ENCODE data around the gene ETFA.
A peak's percentile ranks its signal among the peaks of the same experiment; 100 is the strongest.

Gene ETFA

DNA sequence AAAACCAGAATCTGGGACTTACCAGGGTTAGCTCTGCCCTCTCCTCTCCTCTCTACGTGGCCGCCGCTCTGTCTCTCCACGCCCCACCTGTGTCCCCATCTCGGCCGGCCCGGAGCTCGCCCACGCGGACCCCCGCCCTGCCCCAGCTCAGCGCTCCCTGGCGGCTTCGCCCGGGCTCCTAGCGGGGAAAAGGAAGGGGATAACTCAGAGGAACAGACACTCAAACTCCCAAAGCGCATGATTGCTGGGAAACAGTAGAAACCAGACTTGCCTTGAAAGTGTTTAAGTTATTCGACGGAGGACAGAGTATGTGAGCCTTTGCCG, 30.8 kb upstream of the ETFA start:
- no peak for DNase-seq (ENCODE audit: low read depth)
- H3K4me3 ChIP-seq (ENCODE audit: low read depth, low read length), result no peak overlapping the region
- TF ChIP-seq POLR2A (IDR thresholded peaks at IDR 0.05; ENCODE audit: extremely low read depth, insufficient read length) (no peak), MYC (IDR thresholded peaks at IDR 0.05; ENCODE audit: low read depth, low read length) (no peak)
- TF ChIP-seq, protein P1, sequence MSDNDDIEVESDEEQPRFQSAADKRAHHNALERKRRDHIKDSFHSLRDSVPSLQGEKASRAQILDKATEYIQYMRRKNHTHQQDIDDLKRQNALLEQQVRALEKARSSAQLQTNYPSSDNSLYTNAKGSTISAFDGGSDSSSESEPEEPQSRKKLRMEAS (IDR thresholded peaks at IDR 0.05; ENCODE audit: low read depth, low read length), result no peak
- TF ChIP-seq, protein P2, sequence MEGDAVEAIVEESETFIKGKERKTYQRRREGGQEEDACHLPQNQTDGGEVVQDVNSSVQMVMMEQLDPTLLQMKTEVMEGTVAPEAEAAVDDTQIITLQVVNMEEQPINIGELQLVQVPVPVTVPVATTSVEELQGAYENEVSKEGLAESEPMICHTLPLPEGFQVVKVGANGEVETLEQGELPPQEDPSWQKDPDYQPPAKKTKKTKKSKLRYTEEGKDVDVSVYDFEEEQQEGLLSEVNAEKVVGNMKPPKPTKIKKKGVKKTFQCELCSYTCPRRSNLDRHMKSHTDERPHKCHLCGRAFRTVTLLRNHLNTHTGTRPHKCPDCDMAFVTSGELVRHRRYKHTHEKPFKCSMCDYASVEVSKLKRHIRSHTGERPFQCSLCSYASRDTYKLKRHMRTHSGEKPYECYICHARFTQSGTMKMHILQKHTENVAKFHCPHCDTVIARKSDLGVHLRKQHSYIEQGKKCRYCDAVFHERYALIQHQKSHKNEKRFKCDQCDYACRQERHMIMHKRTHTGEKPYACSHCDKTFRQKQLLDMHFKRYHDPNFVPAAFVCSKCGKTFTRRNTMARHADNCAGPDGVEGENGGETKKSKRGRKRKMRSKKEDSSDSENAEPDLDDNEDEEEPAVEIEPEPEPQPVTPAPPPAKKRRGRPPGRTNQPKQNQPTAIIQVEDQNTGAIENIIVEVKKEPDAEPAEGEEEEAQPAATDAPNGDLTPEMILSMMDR (IDR thresholded peaks at IDR 0.05; ENCODE audit: low read depth, low read length), result no peak

- H3K4me3 ChIP-seq (ENCODE audit: low read depth, low read length), result no peak overlapping the region
- no peak for DNase-seq (ENCODE audit: low read depth)
- TF ChIP-seq MYC (IDR thresholded peaks at IDR 0.05; ENCODE audit: low read depth, low read length) (no peak), POLR2A (IDR thresholded peaks at IDR 0.05; ENCODE audit: extremely low read depth, insufficient read length) (no peak)
- TF ChIP-seq, protein P1 (IDR thresholded peaks at IDR 0.05; ENCODE audit: low read depth, low read length), result no peak
- TF ChIP-seq, protein P2 (IDR thresholded peaks at IDR 0.05; ENCODE audit: low read depth, low read length), result no peak
Observed at GRCh38 chr15:76341366-76342057, 30.2 kb upstream of the ETFA start.

DNA sequence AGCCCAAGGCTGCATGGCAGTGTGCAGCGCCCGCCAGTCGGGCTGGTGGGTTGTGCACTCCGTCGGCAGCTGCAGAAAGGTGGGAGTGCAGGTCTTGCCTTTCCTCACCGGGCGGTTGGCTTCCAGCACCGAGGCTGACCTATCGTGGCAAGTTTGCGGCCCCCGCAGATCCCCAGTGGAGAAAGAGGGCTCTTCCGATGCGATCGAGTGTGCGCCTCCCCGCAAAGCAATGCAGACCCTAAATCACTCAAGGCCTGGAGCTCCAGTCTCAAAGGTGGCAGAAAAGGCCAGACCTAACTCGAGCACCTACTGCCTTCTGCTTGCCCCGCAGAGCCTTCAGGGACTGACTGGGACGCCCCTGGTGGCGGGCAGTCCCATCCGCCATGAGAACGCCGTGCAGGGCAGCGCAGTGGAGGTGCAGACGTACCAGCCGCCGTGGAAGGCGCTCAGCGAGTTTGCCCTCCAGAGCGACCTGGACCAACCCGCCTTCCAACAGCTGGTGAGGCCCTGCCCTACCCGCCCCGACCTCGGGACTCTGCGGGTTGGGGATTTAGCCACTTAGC, 29.6 kb upstream of the ETFA start:
- H3K4me3 ChIP-seq (ENCODE audit: low read depth, low read length), result no peak overlapping the region
- TF ChIP-seq, protein P2 (IDR thresholded peaks at IDR 0.05; ENCODE audit: low read depth, low read length), result no peak
- TF ChIP-seq MYC (IDR thresholded peaks at IDR 0.05; ENCODE audit: low read depth, low read length) (no peak), POLR2A (IDR thresholded peaks at IDR 0.05; ENCODE audit: extremely low read depth, insufficient read length) (no peak)
- TF ChIP-seq, protein P1 (IDR thresholded peaks at IDR 0.05; ENCODE audit: low read depth, low read length), result no peak
- DNase-seq (ENCODE audit: low read depth), result no peak

DNA sequence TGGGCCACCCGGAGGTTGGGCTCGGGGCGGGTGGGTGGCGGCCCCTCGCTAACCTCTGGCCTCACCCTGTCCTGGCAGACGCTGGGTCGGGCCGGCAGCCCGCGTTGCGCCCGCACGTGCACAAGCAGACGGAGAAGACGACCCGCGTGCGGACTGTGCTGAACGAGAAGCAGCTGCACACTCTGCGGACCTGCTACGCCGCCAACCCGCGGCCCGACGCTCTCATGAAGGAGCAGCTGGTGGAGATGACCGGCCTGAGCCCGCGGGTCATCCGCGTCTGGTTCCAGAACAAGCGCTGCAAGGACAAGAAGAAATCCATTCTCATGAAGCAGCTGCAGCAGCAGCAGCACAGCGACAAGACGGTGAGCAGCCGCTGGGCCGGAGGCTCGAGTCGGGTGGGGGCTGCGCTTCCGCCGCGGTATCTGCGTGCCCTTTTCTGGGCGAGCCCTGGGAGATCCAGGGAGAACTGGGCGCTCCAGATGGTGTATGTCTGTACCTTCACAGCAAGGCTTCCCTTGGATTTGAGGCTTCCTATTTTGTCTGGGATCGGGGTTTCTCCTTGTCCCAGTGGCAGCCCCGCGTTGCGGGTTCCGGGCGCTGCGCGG, 29.0 kb upstream of the ETFA start:
- TF ChIP-seq, protein P1 (IDR thresholded peaks at IDR 0.05; ENCODE audit: low read depth, low read length), result no peak
- no peak for TF ChIP-seq POLR2A (IDR thresholded peaks at IDR 0.05; ENCODE audit: extremely low read depth, insufficient read length)
- TF ChIP-seq, protein P2 (IDR thresholded peaks at IDR 0.05; ENCODE audit: low read depth, low read length), result no peak
- no peak overlapping the region for H3K4me3 ChIP-seq (ENCODE audit: low read depth, low read length)
- no peak for DNase-seq (ENCODE audit: low read depth)

DNA sequence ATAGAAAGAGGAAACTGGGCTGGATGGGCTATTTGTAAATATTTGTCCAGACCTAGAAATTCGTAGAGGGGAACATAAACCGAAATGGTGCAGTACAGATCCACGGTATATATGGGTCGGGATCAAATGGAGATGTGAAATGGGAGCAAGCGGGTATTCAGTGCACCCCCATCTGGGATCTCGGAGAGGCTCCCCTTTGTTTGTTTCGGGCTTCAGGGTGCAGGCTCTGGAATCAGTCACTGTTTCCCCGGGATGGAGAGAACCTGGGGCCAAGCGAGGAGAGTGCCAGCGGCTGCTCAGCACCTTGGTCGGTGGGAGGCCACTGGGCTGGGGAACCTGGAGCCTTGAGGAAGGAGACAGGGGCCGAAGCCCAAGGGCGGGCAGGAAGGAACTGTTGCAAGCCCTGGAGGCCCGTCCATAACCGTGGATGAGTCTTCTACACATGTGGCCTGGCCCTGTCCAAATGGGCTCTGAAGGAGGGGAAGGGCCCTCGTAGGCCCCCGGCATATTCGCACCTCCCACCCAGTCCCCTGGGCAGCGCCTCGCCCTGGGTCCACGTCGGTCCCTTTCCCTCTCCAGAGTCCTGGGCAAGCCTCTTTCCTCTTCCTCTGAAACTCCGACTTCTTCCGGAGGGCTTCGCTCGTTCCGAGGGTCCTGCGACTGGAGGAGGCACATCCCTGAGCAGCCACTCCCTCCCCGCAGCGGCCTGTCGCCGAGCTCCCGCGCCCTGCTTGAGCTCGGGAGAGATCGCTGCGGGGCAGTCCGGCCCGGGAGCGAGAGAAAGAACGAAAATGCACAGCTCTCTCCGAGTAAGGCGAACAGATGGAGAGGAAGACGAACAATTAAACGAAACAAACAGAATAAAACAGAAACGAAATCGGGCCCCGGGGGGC, 28.3 kb upstream of the ETFA start:
- no peak for DNase-seq (ENCODE audit: low read depth)
- TF ChIP-seq, protein P2 (IDR thresholded peaks at IDR 0.05; ENCODE audit: low read depth, low read length), result no peak
- TF ChIP-seq POLR2A (IDR thresholded peaks at IDR 0.05; ENCODE audit: extremely low read depth, insufficient read length), result no peak
- TF ChIP-seq MYC (IDR thresholded peaks at IDR 0.05; ENCODE audit: low read depth, low read length), result no peak
- TF ChIP-seq, protein P1 (IDR thresholded peaks at IDR 0.05; ENCODE audit: low read depth, low read length), result no peak
- H3K4me3 ChIP-seq (ENCODE audit: low read depth, low read length), result peak overlapping the region; percentile 77
